Epithelial cell of prostate (primary cell): Measurements from ENCODE around the gene ENOX1.

Experiments
- DNase-seq: peaks from one replicate; pipeline ENCODE4 v3.0.0-alpha.2; 2011; ENCODE audit warnings: low read depth, low spot score
- H3K27ac ChIP-seq: fragments of 450-650 bp; 2 replicates; pipeline ENCODE4 v1.5.1; 2017; ENCODE audit warnings: mild to moderate bottlenecking

The ENOX1 gene

GRCh38 chr13:43564952-43565351 is 221.8 kb downstream of the ENOX1 start:
- no peak overlapping the region for H3K27ac ChIP-seq
- no peak for DNase-seq

GRCh38 chr13:43561081-43561480 is 225.7 kb downstream of the ENOX1 start:
- no peak for DNase-seq
- H3K27ac ChIP-seq: no peak overlapping the region

- no peak for DNase-seq
- H3K27ac ChIP-seq: no peak overlapping the region
Observed at GRCh38 chr13:43558939-43559338, 227.8 kb downstream of the ENOX1 start.

- H3K27ac ChIP-seq: no peak overlapping the region
- no peak for DNase-seq
Observed at GRCh38 chr13:43558326-43558725, 228.4 kb downstream of the ENOX1 start.

GRCh38 chr13:43555667-43556066 is 231.1 kb downstream of the ENOX1 start:
- DNase-seq: no peak
- H3K27ac ChIP-seq: no peak overlapping the region

GRCh38 chr13:43551897-43552456 is 234.8 kb downstream of the ENOX1 start:
- no peak overlapping the region for H3K27ac ChIP-seq
- no peak for DNase-seq

GRCh38 chr13:43546816-43547215 is 240.0 kb downstream of the ENOX1 start:
- no peak for DNase-seq
- no peak overlapping the region for H3K27ac ChIP-seq

GRCh38 chr13:43546251-43546650 is 240.5 kb downstream of the ENOX1 start:
- no peak for DNase-seq
- H3K27ac ChIP-seq: no peak overlapping the region

- DNase-seq: no peak
- H3K27ac ChIP-seq: no peak overlapping the region
Observed at GRCh38 chr13:43545317-43545874, 241.4 kb downstream of the ENOX1 start.

- H3K27ac ChIP-seq: no peak overlapping the region
- no peak for DNase-seq
Observed at GRCh38 chr13:43544631-43545030, 242.1 kb downstream of the ENOX1 start.

GRCh38 chr13:43544011-43544410 is 242.8 kb downstream of the ENOX1 start:
- DNase-seq: peak; percentile 31

GRCh38 chr13:43543331-43543730 is 243.4 kb downstream of the ENOX1 start:
- no peak overlapping the region for H3K27ac ChIP-seq
- DNase-seq: no peak

More at GRCh38 chr13:43544011-43544410, 242.8 kb downstream of the ENOX1 start:
- H3K27ac ChIP-seq: no peak overlapping the region

GRCh38 chr13:43537124-43537523 is 249.6 kb downstream of the ENOX1 start:
- H3K27ac ChIP-seq: no peak overlapping the region
- no peak for DNase-seq

GRCh38 chr13:43529796-43530195 is 257.0 kb downstream of the ENOX1 start:
- peak; percentile 70 for DNase-seq
- peak overlapping the region; percentile 14 for H3K27ac ChIP-seq

- no peak for DNase-seq
- H3K27ac ChIP-seq: peak overlapping the region; percentile 14
Observed at GRCh38 chr13:43528992-43529391, 257.8 kb downstream of the ENOX1 start.

- no peak overlapping the region for H3K27ac ChIP-seq
- no peak for DNase-seq
Observed at GRCh38 chr13:43522788-43523187, 264.0 kb downstream of the ENOX1 start.

- H3K27ac ChIP-seq: no peak overlapping the region
- DNase-seq: no peak
Observed at GRCh38 chr13:43520351-43520750, 266.4 kb downstream of the ENOX1 start.

- no peak overlapping the region for H3K27ac ChIP-seq
- DNase-seq: no peak
Observed at GRCh38 chr13:43518833-43519232, 267.9 kb downstream of the ENOX1 start.

- no peak for DNase-seq
- no peak overlapping the region for H3K27ac ChIP-seq
Observed at GRCh38 chr13:43516401-43516833, 270.4 kb downstream of the ENOX1 start.

GRCh38 chr13:43515531-43515930 is 271.2 kb downstream of the ENOX1 start:
- H3K27ac ChIP-seq: no peak overlapping the region
- DNase-seq: no peak

GRCh38 chr13:43514311-43514710 is 272.5 kb downstream of the ENOX1 start:
- H3K27ac ChIP-seq: no peak overlapping the region
- no peak for DNase-seq

- no peak overlapping the region for H3K27ac ChIP-seq
- DNase-seq: no peak
Observed at GRCh38 chr13:43512221-43512620, 274.6 kb downstream of the ENOX1 start.
